ENCODE data around the gene ADCK2. TPM values are rescaled to one million over a fixed set of nuclear protein-coding genes. Genes with fewer than 3 reads are reported as not detected.

Gene ADCK2
- polyA plus RNA-seq, 1 donor (not counting 4 experiments of a cell fraction or from before 2014, with no cell fraction given): 9.5 TPM

DNA sequence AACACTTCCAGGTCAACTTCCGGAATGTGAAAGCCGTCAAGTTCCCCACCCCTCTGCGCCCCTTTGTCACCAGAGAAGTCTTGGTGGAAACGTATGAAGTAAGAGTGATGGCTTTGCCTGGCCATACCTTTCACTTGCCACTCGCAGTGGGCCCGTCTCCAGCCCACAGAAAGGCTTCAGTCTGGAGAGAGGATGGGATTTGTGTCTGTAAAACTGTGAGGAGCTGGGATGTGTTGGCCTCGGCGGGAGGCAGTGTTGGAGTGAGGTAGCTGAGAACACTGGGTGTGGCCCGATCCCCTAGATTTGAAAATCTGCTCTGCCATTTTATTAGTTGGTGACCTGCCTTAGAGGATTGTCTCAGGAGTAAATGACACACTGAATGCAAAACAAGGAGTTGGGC lies 6.4 kb downstream of the ADCK2 start:
- peaks cover 5% of the 10 kb centered on the region for H3K4me1 ChIP-seq (ENCODE audit: control insufficient read depth, extremely low read depth, insufficient read depth, low read length)
- no peak overlapping the region for H3K27ac ChIP-seq (ENCODE audit: control insufficient read depth, insufficient read depth, low read length)
- no peak for DNase-seq (ENCODE audit: low read depth, low spot score)
- H3K4me3 ChIP-seq (ENCODE audit: control insufficient read depth in 2 of 3, extremely low read depth in 1 of 3, insufficient read depth in 2 of 3, low read depth in 1 of 3, low read length in 3 of 3): no peak overlapping the region
- H3K9me1 ChIP-seq (ENCODE audit: control insufficient read depth, extremely low read depth, insufficient read depth, low read length): no peaks in the 10 kb centered on the region
- H3K27me3 ChIP-seq (ENCODE audit: control insufficient read depth, extremely low read depth, insufficient read depth, low read length): no peaks in the 10 kb centered on the region
- no peaks in the 10 kb centered on the region for H3K79me2 ChIP-seq (ENCODE audit: control insufficient read depth, insufficient read depth, low read length)
- H4K20me1 ChIP-seq (ENCODE audit: control insufficient read depth, extremely low read depth, insufficient read depth, low read length): no peaks in the 10 kb centered on the region
- H2AFZ ChIP-seq (ENCODE audit: control insufficient read depth, low read length): no peak overlapping the region
- no peak for FAIRE-seq
- dilution Hi-C loops (cut with MboI; ENCODE audit: extremely low pct_ligation_motif_present, low sequenced_read_pairs): no loop called here
- H3K9me3 ChIP-seq (ENCODE audit: control insufficient read depth, low read depth, low read length): no peaks in the 10 kb centered on the region
- no peak overlapping the region for H3K4me2 ChIP-seq (ENCODE audit: control insufficient read depth, extremely low read depth, insufficient read depth, low read depth, low read length)
- no peak overlapping the region for H3K9ac ChIP-seq (ENCODE audit: control insufficient read depth, extremely low read depth, insufficient read depth, low read length)
- TF ChIP-seq, protein P1, sequence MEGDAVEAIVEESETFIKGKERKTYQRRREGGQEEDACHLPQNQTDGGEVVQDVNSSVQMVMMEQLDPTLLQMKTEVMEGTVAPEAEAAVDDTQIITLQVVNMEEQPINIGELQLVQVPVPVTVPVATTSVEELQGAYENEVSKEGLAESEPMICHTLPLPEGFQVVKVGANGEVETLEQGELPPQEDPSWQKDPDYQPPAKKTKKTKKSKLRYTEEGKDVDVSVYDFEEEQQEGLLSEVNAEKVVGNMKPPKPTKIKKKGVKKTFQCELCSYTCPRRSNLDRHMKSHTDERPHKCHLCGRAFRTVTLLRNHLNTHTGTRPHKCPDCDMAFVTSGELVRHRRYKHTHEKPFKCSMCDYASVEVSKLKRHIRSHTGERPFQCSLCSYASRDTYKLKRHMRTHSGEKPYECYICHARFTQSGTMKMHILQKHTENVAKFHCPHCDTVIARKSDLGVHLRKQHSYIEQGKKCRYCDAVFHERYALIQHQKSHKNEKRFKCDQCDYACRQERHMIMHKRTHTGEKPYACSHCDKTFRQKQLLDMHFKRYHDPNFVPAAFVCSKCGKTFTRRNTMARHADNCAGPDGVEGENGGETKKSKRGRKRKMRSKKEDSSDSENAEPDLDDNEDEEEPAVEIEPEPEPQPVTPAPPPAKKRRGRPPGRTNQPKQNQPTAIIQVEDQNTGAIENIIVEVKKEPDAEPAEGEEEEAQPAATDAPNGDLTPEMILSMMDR (optimal IDR thresholded peaks at IDR 0.05 in 1 of 3, IDR thresholded peaks at IDR 0.05 in 1 of 3, conservative IDR thresholded peaks at IDR 0.05 in 1 of 3; ENCODE audit: extremely low read depth in 1 of 3, insufficient read depth in 2 of 3, low read length in 3 of 3): no peak
- no peak for TF ChIP-seq EZH2 (IDR thresholded peaks at IDR 0.05; ENCODE audit: low read length)
- H3K36me3 ChIP-seq (ENCODE audit: control insufficient read depth in 2 of 2, extremely low read depth in 1 of 2, insufficient read depth in 2 of 2, low read length in 2 of 2): peaks cover 3 to 14% of the 10 kb centered on the region in 2 experiments

- Histone ChIP-seq H3K36me3 (ENCODE audit: control insufficient read depth in 2 of 2, extremely low read depth in 1 of 2, insufficient read depth in 2 of 2, low read length in 2 of 2) (peaks cover 3 to 14% of the 10 kb centered on the region in 2 experiments), H4K20me1 (ENCODE audit: control insufficient read depth, extremely low read depth, insufficient read depth, low read length) (no peaks in the 10 kb centered on the region), H2AFZ (ENCODE audit: control insufficient read depth, low read length) (no peak overlapping the region), H3K79me2 (ENCODE audit: control insufficient read depth, insufficient read depth, low read length) (no peaks in the 10 kb centered on the region), H3K27ac (ENCODE audit: control insufficient read depth, insufficient read depth, low read length) (no peak overlapping the region), H3K9me3 (ENCODE audit: control insufficient read depth, low read depth, low read length) (no peaks in the 10 kb centered on the region), H3K4me2 (ENCODE audit: control insufficient read depth, extremely low read depth, insufficient read depth, low read depth, low read length) (no peak overlapping the region), H3K4me1 (ENCODE audit: control insufficient read depth, extremely low read depth, insufficient read depth, low read length) (no peaks in the 10 kb centered on the region), H3K4me3 (ENCODE audit: control insufficient read depth in 2 of 3, extremely low read depth in 1 of 3, insufficient read depth in 2 of 3, low read depth in 1 of 3, low read length in 3 of 3) (no peak overlapping the region), H3K9ac (ENCODE audit: control insufficient read depth, extremely low read depth, insufficient read depth, low read length) (no peak overlapping the region), H3K27me3 (ENCODE audit: control insufficient read depth, extremely low read depth, insufficient read depth, low read length) (no peaks in the 10 kb centered on the region), H3K9me1 (ENCODE audit: control insufficient read depth, extremely low read depth, insufficient read depth, low read length) (no peaks in the 10 kb centered on the region)
- TF ChIP-seq EZH2 (IDR thresholded peaks at IDR 0.05; ENCODE audit: low read length): no peak
- TF ChIP-seq, protein P1 (optimal IDR thresholded peaks at IDR 0.05 in 1 of 3, IDR thresholded peaks at IDR 0.05 in 1 of 3, conservative IDR thresholded peaks at IDR 0.05 in 1 of 3; ENCODE audit: extremely low read depth in 1 of 3, insufficient read depth in 2 of 3, low read length in 3 of 3): no peak
- dilution Hi-C loops (cut with MboI; ENCODE audit: extremely low pct_ligation_motif_present, low sequenced_read_pairs): no loop called here
- FAIRE-seq: no peak
- no peak for DNase-seq (ENCODE audit: low read depth, low spot score)
Measured at GRCh38 chr7:140680886-140681285, 8.1 kb downstream of the ADCK2 start.

Measured in keratinocyte (primary cell).